Body of pancreas (tissue), 4 donors: ENCODE results near the gene CFHR4.

Source experiments
- POLR2A ChIP-seq, 3 donors: fragments of 450-650 bp; IDR thresholded peaks; one replicate each; pipeline ENCODE4 v1.6.1; 2016; ENCODE audit warnings: antibody characterized with exemption in 3 of 3, mild to moderate bottlenecking in 2 of 3
- TF ChIP-seq, protein P1 (sequence below), 7 experiments: fragments of 450-650 bp in 4 of 7; fragments of 200-600 bp in 3 of 7; sonication (generic) in 3 of 7; IDR thresholded peaks; one replicate each; pipeline ENCODE4 v1.5.1; 2016 to 2019; ENCODE audit warnings: antibody characterized with exemption in 7 of 7

DNA sequence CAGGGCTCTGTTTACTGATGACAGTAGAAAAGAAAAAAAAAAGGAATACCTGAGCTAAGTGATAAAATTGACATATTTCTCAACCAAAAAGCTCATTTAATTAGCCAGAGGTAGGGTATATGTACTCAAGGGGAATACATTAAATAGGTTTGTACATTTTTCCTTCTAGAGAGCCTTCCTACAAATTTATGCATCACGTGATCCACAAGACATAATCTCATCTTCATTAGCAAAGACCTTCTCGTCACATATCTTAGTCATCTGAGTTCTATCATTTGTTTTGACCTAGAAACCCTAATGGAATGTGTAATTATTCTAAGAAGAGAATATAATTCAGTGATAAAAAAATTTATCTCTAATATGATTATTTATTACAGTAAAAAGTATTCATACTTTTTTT is 30.7 kb upstream of the CFHR4 start:
- TF ChIP-seq, protein P1, sequence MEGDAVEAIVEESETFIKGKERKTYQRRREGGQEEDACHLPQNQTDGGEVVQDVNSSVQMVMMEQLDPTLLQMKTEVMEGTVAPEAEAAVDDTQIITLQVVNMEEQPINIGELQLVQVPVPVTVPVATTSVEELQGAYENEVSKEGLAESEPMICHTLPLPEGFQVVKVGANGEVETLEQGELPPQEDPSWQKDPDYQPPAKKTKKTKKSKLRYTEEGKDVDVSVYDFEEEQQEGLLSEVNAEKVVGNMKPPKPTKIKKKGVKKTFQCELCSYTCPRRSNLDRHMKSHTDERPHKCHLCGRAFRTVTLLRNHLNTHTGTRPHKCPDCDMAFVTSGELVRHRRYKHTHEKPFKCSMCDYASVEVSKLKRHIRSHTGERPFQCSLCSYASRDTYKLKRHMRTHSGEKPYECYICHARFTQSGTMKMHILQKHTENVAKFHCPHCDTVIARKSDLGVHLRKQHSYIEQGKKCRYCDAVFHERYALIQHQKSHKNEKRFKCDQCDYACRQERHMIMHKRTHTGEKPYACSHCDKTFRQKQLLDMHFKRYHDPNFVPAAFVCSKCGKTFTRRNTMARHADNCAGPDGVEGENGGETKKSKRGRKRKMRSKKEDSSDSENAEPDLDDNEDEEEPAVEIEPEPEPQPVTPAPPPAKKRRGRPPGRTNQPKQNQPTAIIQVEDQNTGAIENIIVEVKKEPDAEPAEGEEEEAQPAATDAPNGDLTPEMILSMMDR (IDR thresholded peaks at IDR 0.05), result no peak
- no peak for TF ChIP-seq POLR2A (IDR thresholded peaks at IDR 0.05)
